ENCODE results near the gene PCA3.

The PCA3 gene

DNA sequence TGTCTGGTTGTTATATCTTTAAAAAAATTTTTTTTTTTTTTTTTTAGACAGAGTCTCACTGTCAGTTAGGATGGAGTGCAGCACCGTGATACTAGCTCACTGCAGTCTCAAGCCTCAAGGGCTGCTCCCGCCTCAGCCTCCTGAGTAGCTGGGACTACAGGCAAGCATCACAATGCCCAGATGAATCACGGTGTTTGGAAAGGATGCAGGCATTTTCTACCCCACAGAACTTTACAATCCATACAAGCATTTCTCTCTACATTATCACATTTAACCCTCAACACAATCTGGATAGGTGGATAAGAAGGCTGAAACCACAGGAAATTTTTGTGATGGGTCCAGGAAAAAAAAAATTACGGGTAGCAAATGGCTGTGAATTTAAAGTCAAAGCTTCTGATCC is 5.8 kb upstream of the PCA3 start:
- Histone ChIP-seq H3K4me3 (ENCODE audit: low read length) (no peak overlapping the region), H3K27me3 (ENCODE audit: control insufficient read depth, low read length) (peaks cover 27% of the 10 kb centered on the region), H3K79me2 (ENCODE audit: control insufficient read depth, low read length) (no peaks in the 10 kb centered on the region), H3F3A (ENCODE audit: control insufficient read depth, insufficient read depth) (no peaks in the 10 kb centered on the region), H4K20me1 (ENCODE audit: control insufficient read depth, insufficient read depth, low read depth, low read length) (no peaks in the 10 kb centered on the region), H3K9me3 (ENCODE audit: control insufficient read depth, insufficient read depth, low read length) (no peaks in the 10 kb centered on the region), H3K4me2 (ENCODE audit: low read length) (no peak overlapping the region), H3K36me3 (ENCODE audit: control insufficient read depth, low read length) (no peaks in the 10 kb centered on the region), H3K4me1 (ENCODE audit: control insufficient read depth, low read length) (peaks cover 13% of the 10 kb centered on the region), H3K27ac (ENCODE audit: low read depth, low read length) (no peak overlapping the region), H3K9me2 (replicated peaks; ENCODE audit: control insufficient read depth, low read length) (no peaks in the 10 kb centered on the region)
- TF ChIP-seq, protein P1, sequence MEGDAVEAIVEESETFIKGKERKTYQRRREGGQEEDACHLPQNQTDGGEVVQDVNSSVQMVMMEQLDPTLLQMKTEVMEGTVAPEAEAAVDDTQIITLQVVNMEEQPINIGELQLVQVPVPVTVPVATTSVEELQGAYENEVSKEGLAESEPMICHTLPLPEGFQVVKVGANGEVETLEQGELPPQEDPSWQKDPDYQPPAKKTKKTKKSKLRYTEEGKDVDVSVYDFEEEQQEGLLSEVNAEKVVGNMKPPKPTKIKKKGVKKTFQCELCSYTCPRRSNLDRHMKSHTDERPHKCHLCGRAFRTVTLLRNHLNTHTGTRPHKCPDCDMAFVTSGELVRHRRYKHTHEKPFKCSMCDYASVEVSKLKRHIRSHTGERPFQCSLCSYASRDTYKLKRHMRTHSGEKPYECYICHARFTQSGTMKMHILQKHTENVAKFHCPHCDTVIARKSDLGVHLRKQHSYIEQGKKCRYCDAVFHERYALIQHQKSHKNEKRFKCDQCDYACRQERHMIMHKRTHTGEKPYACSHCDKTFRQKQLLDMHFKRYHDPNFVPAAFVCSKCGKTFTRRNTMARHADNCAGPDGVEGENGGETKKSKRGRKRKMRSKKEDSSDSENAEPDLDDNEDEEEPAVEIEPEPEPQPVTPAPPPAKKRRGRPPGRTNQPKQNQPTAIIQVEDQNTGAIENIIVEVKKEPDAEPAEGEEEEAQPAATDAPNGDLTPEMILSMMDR (IDR thresholded peaks at IDR 0.05; ENCODE audit: low read depth, low read length, poor library complexity, severe bottlenecking) = no peak
- TF ChIP-seq EZH2phosphoT487 (IDR thresholded peaks at IDR 0.05; ENCODE audit: borderline replicate concordance, low read length) = no peak

DNA sequence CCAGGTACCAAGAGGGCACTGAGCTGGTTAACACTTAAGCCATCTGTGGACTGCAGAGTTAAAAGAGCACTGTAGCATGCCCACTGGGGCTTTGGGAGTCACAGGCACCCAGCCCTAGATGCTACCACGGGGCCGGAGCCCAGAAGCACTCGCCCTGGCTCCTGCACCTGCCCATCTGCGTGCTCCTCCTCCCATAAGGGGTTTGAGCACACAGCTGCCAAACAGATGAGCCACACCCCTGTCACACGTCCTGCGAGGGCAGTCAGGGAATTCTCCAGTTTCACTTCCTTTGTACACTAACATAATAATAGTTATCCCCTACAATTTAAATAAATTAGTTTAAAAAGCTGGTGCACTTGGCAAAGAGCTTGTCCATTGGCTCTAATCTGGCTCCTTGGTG is 4.5 kb upstream of the PCA3 start:
- H3K27ac ChIP-seq (ENCODE audit: low read depth, low read length) = no peak overlapping the region
- H3K4me1 ChIP-seq (ENCODE audit: control insufficient read depth, low read length) = peaks cover 13% of the 10 kb centered on the region

DNA sequence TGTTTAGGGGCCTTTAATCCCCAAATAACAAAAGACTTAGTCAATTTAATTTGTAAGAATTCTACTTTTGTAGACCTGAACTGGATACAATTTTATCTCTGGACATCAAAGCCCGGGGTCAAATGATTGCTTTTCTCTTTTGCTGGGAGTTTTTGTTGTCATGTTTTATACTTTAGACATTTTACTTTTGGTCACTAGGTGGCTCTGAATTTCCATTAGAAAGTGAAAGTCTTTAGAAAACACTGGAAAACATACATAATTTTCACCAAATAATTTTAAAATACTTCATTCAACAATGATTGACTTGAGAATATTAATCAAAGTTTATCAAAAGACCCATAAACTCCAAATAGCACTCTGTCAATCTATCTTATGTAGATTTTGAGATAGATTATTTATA is 2.8 kb upstream of the PCA3 start:
- Histone ChIP-seq H3K27me3 (ENCODE audit: control insufficient read depth, low read length) (peaks cover 18% of the 10 kb centered on the region), H3K9me2 (replicated peaks; ENCODE audit: control insufficient read depth, low read length) (no peaks in the 10 kb centered on the region), H3K4me1 (ENCODE audit: control insufficient read depth, low read length) (peaks cover 7% of the 10 kb centered on the region), H3K4me2 (ENCODE audit: low read length) (no peak overlapping the region), H3K4me3 (ENCODE audit: low read length) (no peak overlapping the region), H3K36me3 (ENCODE audit: control insufficient read depth, low read length) (no peaks in the 10 kb centered on the region), H4K20me1 (ENCODE audit: control insufficient read depth, insufficient read depth, low read depth, low read length) (no peaks in the 10 kb centered on the region), H3F3A (ENCODE audit: control insufficient read depth, insufficient read depth) (no peaks in the 10 kb centered on the region), H3K9me3 (ENCODE audit: control insufficient read depth, insufficient read depth, low read length) (no peaks in the 10 kb centered on the region), H3K79me2 (ENCODE audit: control insufficient read depth, low read length) (no peaks in the 10 kb centered on the region), H3K27ac (ENCODE audit: low read depth, low read length) (no peak overlapping the region)
- TF ChIP-seq, protein P1 (IDR thresholded peaks at IDR 0.05; ENCODE audit: low read depth, low read length, poor library complexity, severe bottlenecking) = peak; percentile 48
- TF ChIP-seq EZH2phosphoT487 (IDR thresholded peaks at IDR 0.05; ENCODE audit: borderline replicate concordance, low read length) = no peak

More for the DNA sequence above, 4.5 kb upstream of the PCA3 start:
- Histone ChIP-seq H3K9me3 (ENCODE audit: control insufficient read depth, insufficient read depth, low read length) (no peaks in the 10 kb centered on the region), H4K20me1 (ENCODE audit: control insufficient read depth, insufficient read depth, low read depth, low read length) (no peaks in the 10 kb centered on the region), H3K36me3 (ENCODE audit: control insufficient read depth, low read length) (no peaks in the 10 kb centered on the region), H3K4me3 (ENCODE audit: low read length) (no peak overlapping the region), H3K9me2 (replicated peaks; ENCODE audit: control insufficient read depth, low read length) (no peaks in the 10 kb centered on the region), H3F3A (ENCODE audit: control insufficient read depth, insufficient read depth) (no peaks in the 10 kb centered on the region), H3K27me3 (ENCODE audit: control insufficient read depth, low read length) (peaks cover 27% of the 10 kb centered on the region), H3K4me2 (ENCODE audit: low read length) (no peak overlapping the region), H3K79me2 (ENCODE audit: control insufficient read depth, low read length) (no peaks in the 10 kb centered on the region)
- TF ChIP-seq, protein P1 (IDR thresholded peaks at IDR 0.05; ENCODE audit: low read depth, low read length, poor library complexity, severe bottlenecking) = no peak
- TF ChIP-seq EZH2phosphoT487 (IDR thresholded peaks at IDR 0.05; ENCODE audit: borderline replicate concordance, low read length) = no peak

Measured in DOHH2 (cell line).